Measurements from ENCODE around the gene TRIOBP.
"Not testable (repeated sequence)": the region's sequence is repeated elsewhere in the genome, so short reads cannot be mapped to it uniquely, and the experiment has no call there.

The TRIOBP gene

GRCh38 chr22:37694131-37694530 lies 2.7 kb upstream of the TRIOBP start:
- not testable (repeated sequence) for DNase-seq

- DNase-seq: not testable (repeated sequence)
These were observed 590 bp upstream of the TRIOBP start for GRCh38 chr22:37696260-37696656.

GRCh38 chr22:37697538-37697835 lies 639 bp downstream of the TRIOBP start:
- no peak for DNase-seq

DNA sequence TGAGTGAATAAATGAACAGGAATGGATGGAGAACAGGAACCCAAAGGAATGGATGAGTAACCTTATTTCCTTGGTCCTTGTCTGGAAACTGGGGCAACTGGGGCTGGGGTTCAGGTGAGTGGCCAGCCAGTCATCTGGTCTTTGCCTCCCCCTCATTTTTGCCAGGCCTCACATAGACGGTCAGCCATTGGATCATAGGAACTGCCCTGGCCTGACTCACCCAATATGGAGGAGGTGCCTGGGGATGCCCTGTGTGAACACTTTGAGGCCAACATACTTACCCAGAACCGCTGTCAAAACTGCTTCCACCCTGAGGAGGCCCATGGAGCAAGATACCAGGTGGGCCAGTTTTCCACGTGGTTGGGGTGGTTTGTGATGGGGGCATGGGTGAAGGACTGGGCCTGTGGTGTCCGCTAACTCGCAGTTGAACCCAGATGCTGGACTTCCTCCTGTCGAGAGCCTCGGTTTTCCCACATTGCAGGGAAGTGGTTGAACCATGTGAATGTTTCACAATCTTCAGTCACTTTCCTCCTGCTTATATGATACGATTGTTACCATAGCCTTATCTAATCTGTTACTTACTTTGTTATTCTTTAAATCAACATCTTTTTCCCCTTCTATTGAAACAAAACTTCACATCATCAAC lies 4.4 kb downstream of the TRIOBP start:
- no peak for DNase-seq

DNA sequence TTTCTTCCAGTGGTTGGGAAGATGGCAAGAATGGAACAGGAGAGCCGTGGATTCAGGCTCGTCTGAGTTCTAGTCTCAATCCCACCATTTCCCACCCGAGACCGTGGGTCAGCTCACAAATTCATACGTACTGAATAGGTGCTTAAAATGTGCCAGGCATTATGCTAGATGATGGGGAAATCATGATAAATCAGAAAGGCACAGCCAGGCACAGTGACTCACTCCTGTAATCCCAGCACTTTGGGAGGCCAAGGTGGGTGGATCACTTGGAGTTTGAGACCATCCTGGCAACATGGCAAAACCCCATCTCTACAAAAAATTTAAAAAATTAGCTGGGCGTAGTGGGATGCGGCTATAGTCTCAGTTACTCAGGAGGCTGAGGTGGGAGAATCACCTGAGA lies 7.1 kb downstream of the TRIOBP start:
- DNase-seq: no peak

- DNase-seq: no peak
These were observed 7.8 kb downstream of the TRIOBP start for GRCh38 chr22:37704645-37705044.

- no peak for DNase-seq
These were observed 8.4 kb downstream of the TRIOBP start for GRCh38 chr22:37705205-37705604.

- DNase-seq: no peak
These were observed 12.0 kb downstream of the TRIOBP start for GRCh38 chr22:37708580-37709444.

- no peak for DNase-seq
These were observed 12.6 kb downstream of the TRIOBP start for GRCh38 chr22:37709445-37709765.

DNA sequence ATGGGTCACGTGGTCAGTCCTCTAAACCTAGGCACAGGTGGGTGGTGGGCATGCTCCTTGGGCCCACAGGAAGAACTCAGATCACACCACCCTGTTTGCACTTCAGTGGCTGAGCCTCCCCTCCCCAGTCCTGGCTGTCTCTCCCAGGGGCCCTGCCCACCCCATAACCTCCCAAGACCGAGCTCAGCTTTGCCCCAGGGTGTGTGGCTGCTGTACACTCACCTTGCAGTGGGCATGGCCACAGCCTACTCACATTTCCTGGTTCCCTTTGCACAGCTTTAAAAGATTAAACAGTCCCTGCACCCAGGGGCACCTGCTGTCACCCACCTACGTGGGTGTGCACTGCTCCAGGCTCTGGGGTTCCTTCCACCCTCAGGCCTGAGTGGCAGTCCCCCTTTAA lies 13.8 kb downstream of the TRIOBP start:
- no peak for DNase-seq

- no peak for DNase-seq
These were observed 14.6 kb downstream of the TRIOBP start for GRCh38 chr22:37711490-37711889.

DNA sequence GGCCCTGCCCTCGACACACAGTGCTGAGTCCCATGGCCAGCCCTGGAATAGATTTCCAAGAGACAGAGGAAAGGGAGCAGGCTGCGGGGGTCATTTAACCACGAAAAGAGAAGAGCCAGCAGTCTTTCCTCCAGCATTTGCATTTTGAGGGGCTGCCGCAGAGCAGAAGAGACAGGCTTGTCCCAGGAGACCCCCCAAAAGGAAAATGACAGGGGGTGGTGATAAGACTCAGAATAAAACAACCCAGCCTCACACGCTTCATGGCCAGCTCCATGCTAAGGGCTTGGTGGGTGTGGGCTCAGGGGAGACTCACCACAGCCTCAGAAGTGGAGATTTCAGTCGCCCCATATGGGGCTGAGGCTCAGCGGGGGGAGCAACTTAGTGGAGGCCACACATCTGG lies 16.9 kb downstream of the TRIOBP start:
- no peak for DNase-seq

DNA sequence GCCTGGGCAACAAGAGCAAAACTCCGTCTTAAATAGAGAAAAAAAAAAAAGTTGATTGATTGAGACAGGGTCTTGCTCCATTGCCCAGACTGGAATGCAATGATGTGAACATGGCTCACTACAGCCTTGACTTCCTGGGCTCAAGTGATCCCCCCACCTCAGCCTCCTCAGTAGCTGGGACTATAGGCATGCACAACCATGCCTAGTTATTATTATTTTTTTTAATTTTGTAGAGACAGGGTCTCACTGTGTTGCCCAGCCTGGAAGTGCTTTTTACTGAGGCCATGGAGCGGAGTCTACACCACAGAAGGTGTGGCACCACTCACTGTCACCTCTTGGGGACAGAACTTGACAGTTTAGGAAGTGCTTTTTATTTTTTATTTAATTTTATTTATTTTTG lies 17.8 kb downstream of the TRIOBP start:
- DNase-seq: no peak

GRCh38 chr22:37715760-37716159 lies 18.9 kb downstream of the TRIOBP start:
- DNase-seq: no peak

DNA sequence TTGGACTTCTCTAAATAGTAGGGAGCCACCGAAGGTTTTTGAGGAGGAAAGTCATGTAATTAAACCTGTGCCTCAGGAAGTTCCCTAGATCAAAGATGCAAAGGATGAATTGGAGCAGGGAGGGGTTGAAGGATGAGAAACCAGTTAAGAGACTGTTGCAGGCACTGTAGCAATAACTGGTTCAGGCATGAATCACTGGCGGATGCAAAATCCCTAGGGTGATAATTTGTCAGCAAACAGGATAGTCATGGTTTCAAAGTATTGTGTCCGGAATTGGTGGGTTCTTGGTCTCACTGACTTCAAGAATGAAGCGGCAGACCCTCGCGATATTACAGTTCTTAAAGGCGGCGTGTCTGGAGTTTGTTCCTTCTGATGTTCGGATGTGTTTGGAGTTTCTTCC lies 19.9 kb downstream of the TRIOBP start:
- no peak for DNase-seq

- not testable (repeated sequence) for DNase-seq
These were observed 20.4 kb downstream of the TRIOBP start for GRCh38 chr22:37717235-37717634.

DNA sequence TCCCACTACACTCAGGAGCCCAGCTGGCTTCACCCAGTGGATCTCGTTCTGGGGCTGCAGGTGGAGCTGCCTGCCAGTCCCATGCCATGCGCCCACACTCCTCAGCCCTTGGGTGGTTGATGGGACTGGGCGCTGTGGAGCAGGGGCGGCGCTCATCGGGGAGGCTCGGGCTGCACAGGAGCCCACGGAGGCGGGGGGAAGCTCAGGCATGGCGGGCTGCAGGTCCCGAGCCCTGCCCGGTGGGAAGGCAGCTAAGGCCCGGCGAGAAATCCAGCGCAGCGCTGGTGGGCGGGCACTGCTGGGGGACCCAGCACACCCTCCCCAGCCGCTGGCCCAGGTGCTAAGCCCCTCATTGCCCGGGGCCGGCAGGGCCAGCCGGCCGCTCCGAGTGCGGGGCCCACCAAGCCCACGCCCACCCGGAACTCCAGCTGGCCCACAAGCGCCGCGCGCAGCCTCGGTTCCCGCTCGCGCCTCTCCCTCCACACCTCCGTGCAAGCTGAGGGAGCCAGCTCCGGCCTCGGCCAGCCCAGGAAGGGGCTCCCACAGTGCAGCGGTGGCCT lies 21.0 kb downstream of the TRIOBP start:
- not testable (repeated sequence) for DNase-seq

- no peak for DNase-seq
These were observed 28.8 kb downstream of the TRIOBP start for GRCh38 chr22:37725551-37726240.

GRCh38 chr22:37726241-37726887 lies 29.5 kb downstream of the TRIOBP start:
- DNase-seq: no peak

- DNase-seq: no peak
These were observed 31.8 kb downstream of the TRIOBP start for GRCh38 chr22:37728620-37729019.

DNA sequence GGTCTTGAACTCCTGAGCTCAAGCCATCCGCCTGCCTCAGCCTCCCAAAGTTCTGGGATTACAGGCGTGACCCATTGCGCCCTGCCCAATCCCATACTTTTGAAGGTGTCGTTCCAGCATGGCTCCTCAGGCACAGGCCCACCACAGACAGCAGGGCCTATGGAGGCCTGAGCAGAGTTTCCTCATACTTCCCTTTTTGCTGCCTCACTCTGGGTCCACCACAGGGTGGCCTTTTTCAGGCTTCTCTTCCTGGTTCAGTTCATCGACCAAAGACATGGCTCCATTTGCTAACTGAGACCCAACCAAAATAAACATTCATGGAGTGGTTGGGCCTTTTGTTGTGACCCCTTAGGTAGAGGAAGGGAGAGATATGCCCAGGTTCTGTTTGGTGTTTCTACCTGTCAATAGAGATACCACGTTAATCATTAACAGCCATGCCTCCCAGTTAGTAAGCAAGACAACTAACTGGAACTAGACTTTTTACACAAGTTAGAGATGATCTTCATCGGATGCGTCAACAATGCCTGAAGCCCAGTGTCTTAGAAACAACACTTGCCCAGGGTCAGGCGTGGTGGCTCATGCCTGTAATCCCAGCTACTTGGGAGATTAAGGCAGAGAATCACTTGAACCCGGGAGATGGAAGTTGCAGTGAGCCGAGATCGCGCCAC lies 35.1 kb downstream of the TRIOBP start:
- DNase-seq: no peak

Data from T-helper 1 cell (primary cell).